PFSK-1 (cell line): ENCODE measurements around the gene ARSG.

ENCODE experiments used
- SIN3A ChIP-seq: IDR thresholded peaks from 2 replicates; pipeline ENCODE4 v1.6.1; 2012; ENCODE audit warnings: mild to moderate bottlenecking, low read length, moderate library complexity, borderline replicate concordance; ENCODE audit not compliant: insufficient read depth
- TF ChIP-seq, protein P1 (sequence below), 2 experiments: IDR thresholded peaks; 2 replicates each; pipeline versions ENCODE4 v1.6.1 to v1.8.0; 2011 to 2012; ENCODE audit warnings: low read depth in 2 of 2, low read length in 2 of 2, control low read depth in 1 of 2, inconsistent platforms in 1 of 2, mild to moderate bottlenecking in 1 of 2, moderate library complexity in 1 of 2; ENCODE audit not compliant: insufficient read depth in 1 of 2

DNA sequence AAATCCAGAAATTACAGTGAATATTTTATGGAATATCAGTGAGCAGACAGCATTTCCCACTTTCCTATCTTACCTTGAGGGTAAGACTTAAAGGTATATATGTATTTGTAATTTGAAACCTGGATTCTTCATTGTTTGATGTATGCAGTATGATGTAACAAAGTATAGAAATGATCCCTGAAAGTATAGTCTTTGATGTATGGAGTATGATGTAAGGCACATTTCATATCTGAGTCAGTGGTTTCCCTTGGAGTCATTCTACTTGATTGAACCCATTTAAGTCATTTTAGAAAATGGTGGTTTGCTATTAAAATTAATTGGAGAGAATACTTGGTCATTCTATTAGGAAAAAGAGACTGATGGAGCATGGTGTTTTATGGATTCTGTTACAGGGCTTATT lies 33.4 kb upstream of the ARSG start:
- TF ChIP-seq, protein P1, sequence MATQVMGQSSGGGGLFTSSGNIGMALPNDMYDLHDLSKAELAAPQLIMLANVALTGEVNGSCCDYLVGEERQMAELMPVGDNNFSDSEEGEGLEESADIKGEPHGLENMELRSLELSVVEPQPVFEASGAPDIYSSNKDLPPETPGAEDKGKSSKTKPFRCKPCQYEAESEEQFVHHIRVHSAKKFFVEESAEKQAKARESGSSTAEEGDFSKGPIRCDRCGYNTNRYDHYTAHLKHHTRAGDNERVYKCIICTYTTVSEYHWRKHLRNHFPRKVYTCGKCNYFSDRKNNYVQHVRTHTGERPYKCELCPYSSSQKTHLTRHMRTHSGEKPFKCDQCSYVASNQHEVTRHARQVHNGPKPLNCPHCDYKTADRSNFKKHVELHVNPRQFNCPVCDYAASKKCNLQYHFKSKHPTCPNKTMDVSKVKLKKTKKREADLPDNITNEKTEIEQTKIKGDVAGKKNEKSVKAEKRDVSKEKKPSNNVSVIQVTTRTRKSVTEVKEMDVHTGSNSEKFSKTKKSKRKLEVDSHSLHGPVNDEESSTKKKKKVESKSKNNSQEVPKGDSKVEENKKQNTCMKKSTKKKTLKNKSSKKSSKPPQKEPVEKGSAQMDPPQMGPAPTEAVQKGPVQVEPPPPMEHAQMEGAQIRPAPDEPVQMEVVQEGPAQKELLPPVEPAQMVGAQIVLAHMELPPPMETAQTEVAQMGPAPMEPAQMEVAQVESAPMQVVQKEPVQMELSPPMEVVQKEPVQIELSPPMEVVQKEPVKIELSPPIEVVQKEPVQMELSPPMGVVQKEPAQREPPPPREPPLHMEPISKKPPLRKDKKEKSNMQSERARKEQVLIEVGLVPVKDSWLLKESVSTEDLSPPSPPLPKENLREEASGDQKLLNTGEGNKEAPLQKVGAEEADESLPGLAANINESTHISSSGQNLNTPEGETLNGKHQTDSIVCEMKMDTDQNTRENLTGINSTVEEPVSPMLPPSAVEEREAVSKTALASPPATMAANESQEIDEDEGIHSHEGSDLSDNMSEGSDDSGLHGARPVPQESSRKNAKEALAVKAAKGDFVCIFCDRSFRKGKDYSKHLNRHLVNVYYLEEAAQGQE (IDR thresholded peaks at IDR 0.05; ENCODE audit: insufficient read depth in 1 of 2, low read depth in 2 of 2, low read length in 2 of 2), result no peak
- no peak for TF ChIP-seq SIN3A
